H1 (cell line): Measurements from ENCODE around the gene DCX. TPM values are rescaled to one million over a fixed set of nuclear protein-coding genes. Genes with fewer than 3 reads are reported as not detected.

Source experiments
- RXRA ChIP-seq: IDR thresholded peaks from 2 replicates; pipeline ENCODE4 v1.6.1; 2011; ENCODE audit warnings: low read depth, mild to moderate bottlenecking, low read length, moderate library complexity; ENCODE audit not compliant: insufficient read depth
- polyA plus RNA-seq, 7 experiments: library from polyadenylated mRNA; depleted of rRNA in 3 of 7; stranded (reverse) in 5 of 7; unstranded in 2 of 7; fragments of >200 nt in 5 of 7; fragments of 200-250 nt in 2 of 7; gene quantifications; 1 replicate in 5 of 7; 2 replicates in 1 of 7; 4 replicates in 1 of 7; pipeline versions ENCODE4 v1.2.1 to v1.2.3, GENCODE V29; 2011 to 2013; ENCODE audit warnings: missing spikeins in 2 of 7, mixed read lengths in 2 of 7
- total RNA-seq: library from RNA; stranded (reverse); fragmentation: NEBNext Ultra II Directional; extraction: Animal tissue kit (Norgen Biotek cat#: 25700); gene quantifications from 2 replicates; pipeline ENCODE4 v1.2.1, GENCODE V29; 2021

Gene DCX
- total and polyA plus RNA-seq, 2 of the 8 experiments (the other 6 are each of a cell fraction or from before 2014, with no cell fraction given) = 1.3 to 3.3 TPM

- no peak for TF ChIP-seq RXRA
Observed at GRCh38 chrX:111349934-111350333, 62.1 kb downstream of the DCX start (continued).
